ENCODE data around the gene ISG20.

DNA sequence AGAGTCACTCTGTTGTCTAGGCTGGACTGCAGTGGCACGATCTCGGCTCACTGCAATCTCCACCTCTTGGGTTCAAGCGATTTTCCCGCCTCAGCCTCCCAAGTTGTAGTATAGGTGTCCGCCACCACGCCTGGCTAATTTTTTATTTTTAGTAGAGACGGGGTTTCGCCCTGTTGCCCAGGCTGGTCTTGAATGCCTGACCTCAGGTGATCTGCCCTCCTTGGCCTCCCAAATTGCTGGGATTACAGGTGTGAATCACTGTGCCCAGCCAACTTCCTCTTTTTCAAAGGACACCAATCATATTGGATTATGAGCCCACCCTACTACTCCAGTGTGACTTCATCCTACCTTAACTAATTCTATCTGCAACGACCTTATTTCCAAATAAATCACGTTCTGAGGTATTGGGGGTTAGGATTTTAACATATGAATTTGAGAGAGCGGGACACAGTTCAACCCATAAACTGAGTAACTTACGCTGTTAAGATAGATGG lies 3.2 kb downstream of the ISG20 start:
- no peak for TF ChIP-seq EZH2phosphoT487 (IDR thresholded peaks at IDR 0.05; ENCODE audit: borderline replicate concordance)
- TF ChIP-seq, protein P1, sequence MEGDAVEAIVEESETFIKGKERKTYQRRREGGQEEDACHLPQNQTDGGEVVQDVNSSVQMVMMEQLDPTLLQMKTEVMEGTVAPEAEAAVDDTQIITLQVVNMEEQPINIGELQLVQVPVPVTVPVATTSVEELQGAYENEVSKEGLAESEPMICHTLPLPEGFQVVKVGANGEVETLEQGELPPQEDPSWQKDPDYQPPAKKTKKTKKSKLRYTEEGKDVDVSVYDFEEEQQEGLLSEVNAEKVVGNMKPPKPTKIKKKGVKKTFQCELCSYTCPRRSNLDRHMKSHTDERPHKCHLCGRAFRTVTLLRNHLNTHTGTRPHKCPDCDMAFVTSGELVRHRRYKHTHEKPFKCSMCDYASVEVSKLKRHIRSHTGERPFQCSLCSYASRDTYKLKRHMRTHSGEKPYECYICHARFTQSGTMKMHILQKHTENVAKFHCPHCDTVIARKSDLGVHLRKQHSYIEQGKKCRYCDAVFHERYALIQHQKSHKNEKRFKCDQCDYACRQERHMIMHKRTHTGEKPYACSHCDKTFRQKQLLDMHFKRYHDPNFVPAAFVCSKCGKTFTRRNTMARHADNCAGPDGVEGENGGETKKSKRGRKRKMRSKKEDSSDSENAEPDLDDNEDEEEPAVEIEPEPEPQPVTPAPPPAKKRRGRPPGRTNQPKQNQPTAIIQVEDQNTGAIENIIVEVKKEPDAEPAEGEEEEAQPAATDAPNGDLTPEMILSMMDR (conservative IDR thresholded peaks at IDR 0.05; ENCODE audit: low read length) = no peak

Data from Loucy (cell line).